Stimulated activated CD4-positive, alpha-beta T cell treated with anti-CD3 and anti-CD28 coated beads, Interleukin-4, amount 100 ng/mL, for 24 hours (primary cell): ENCODE measurements around the gene ARHGAP21.
A peak's percentile ranks its signal among the peaks of the same experiment; 100 is the strongest.
"Not testable (repeated sequence)": the region's sequence is repeated elsewhere in the genome, so short reads cannot be mapped to it uniquely, and the experiment has no call there.

Experiments
- DNase-seq: peaks from one replicate; pipeline ENCODE4 v3.0.0-alpha.2; 2020

ARHGAP21 gene

DNA sequence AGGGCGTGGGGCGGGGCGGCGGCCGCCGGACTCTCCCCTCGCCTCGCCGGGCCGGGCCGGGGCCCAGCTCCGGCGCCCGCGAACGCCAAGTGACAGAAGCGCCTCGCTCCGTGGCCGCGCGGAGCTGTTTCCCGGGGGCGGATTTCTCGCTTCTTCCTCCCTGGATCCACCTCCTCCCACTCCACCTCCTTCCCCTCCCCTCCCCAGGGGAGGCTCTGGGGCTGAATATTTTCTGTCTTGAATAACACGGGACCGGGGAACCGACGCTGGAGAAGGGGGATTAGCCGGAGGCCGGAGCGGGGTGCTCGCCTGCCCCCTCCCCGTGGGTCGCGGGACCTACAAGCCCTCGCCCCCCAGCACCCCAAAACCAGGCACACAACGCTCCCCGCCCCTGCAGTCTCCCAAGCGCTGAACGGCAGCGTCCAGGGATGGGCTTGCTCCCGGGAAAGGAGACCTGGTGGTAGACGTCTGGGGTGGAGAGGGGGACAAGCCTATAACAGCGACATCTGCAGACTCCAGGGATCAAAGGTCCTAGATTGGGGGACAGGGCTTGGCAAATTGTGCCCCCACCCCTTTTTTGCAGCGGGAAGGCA lies at the start of gene ARHGAP21:
Gene ARHGAP21, minus strand, starts transcription at position 100 of the 593 bp plus-strand sequence. CDS start 1,988 bp downstream, outside the sequence.
- DNase-seq = peak; percentile 31

DNA sequence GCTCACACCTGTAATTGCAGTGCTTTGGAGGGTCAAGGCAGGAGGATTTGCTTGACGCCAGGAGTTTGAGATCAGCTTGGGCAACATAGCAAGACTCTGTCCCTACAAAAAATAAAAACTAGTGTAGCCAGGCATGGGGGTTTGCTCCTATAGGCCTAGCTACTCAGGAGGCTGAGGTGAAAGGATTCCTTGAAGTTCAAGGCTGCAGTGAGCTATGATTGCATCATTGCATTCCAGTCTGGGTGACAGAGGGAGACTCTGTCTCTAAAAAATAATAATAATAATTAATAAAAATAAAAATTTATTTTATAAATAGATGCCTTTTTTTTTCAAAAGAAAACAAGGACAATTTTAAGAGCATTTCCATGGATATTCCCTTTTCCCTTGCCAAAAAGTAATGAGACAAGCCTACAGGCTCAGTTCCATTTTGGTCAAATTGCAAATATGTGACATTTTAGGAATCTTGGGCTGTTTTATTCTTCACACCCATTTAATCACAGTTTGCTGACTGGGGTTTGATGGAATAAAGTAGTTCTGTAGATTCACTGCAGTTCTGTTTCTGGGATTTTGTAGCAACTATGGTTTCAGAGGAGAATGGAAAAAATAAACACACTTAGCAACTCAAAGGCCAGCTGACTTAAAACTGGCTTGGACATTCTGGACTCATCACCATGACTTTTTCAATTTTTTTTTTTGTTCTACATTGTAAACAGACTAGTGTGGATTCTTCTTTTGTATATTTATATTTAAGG lies 48.4 kb upstream of the ARHGAP21 start:
- DNase-seq = no peak

DNA sequence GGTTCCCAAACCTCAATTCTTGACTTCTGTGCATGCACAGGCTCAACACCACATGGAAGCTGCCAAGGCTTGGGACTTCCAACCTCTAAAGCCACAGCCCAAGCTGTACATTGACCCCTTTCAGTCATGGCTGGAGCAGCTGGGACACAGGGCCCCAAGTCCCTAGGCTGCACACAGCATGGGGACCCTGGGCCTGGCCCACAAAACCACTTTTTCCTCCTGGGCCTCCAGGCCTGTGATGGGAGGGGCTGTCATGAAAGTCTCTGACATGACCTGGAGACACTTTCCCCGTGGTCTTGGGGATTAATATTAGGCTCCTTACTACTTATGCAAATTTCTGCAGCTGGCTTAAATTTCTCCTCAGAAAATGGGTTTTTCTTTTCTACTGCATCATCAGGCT lies 41.3 kb upstream of the ARHGAP21 start:
- DNase-seq = not testable (repeated sequence)

DNA sequence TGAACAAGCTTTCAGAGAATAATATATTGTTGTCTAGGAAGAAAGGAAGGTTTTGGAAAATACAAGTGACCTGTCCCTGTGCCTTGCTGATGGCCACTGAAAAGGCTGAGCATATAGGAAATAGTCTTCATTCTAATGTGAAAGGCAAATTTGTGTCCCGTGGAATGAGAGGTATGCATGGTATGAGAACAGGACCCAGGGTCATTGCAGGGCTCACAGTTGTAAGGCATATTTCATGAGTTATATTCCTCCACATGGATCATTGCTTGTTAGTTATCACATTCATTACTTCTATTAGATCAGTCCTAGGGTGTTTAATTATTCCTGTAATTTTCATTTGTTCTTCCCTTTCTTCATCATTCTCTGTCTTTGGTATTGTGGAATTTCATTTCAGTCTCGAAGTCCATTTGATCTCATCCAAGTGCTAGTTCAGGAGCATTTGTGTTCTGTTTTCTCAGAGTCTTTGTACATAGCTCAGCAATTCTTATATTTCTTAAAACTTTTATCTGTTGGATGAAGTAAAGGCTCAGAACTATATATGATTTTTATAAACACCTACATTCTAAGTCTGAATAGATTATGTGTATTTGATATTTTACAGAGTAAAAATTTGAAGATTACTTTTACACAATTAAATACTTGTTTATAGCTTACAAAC lies 39.4 kb upstream of the ARHGAP21 start:
- no peak for DNase-seq

DNA sequence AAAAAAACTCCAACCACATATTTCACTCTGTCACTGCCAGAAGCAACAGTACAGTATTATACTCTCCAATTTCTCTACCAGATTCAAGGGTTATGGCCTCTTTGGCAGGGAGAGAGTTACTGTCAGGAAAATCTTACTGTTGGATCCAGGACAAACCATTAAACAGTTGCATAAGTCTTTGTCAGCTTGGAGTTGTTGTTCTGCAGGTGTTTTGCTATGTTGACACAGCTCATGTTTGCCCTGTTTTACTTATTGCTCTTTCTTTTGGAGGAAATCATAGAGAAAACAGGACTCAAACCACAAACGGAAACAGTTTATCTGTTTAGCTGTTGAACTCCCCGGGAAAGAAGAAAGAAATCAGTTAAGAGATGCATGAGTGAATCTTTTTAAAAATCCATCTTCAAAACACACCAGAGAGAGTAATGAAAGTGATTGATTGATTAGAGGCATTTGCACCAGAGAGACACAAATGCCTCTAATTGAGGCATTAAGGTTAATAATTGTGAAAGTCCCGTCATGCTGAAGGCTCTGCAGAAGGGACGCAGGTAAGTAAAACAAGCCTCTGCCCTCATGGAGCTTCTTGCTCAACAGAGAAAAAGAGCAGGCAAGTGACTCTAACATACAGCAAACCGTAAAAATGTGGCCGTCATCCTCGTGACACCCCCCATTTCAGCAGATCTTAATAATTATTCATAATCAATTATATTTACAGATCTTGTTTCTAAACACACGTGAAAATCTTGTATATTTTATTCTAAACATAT lies 38.7 kb upstream of the ARHGAP21 start:
- DNase-seq = no peak

DNA sequence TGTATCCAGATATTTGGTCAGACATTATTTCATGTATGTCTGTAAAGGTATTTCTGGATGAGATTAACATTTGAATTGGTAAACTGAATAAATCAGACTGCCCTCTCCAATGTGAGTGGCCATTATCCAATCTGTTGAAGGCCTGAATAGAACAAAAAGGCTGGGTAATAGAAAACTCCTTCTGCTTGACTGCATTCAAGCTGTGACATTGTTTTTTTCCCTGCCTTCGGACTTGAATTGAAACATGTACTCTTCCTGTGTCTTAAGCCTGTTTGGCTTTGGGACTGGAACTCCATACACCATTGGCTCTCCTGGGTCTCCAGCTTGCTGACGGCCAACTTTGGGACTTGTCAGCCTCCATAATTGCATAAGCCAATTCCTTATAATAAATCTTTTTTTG lies 36.0 kb upstream of the ARHGAP21 start:
- no peak for DNase-seq

DNA sequence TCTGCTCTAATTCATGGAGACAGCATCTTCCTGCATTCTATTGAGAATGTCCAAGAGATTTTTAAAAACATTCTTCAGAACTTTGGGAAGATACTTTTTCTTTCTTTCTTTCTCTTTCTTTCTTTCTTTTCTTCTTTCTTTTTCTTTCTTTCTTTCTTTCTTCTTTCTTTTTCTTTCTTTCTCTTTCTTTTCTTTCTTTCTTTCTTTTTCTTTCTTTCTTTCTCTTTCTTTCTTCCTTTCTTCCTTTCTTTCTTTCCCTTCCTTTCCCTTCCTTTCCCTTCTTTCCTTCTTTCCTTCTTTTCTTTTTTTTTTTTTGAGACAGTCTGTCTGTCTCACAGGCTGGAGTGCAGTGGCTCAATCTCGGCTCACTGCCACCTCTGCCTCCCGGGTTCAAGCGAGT lies 34.6 kb upstream of the ARHGAP21 start:
- DNase-seq = not testable (repeated sequence)

DNA sequence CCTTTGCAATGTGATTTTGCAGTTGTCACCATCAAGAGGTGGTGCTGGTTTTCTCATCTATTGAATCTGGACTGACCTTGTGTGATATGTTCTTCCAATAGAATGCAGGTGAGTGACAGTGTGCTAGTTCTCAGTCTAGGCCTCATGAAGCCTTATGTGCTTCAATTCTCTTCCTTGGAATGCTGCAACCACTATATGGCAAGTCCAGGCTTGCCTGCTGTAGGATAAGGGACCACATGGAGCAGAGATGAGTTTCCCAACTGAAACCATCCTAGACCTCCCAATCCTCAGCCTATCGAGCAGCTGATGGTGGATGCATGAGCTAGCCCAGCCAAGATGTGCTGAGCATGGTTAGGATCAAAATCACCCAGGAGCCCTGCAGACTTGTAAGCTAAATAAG lies 32.6 kb upstream of the ARHGAP21 start:
- no peak for DNase-seq

DNA sequence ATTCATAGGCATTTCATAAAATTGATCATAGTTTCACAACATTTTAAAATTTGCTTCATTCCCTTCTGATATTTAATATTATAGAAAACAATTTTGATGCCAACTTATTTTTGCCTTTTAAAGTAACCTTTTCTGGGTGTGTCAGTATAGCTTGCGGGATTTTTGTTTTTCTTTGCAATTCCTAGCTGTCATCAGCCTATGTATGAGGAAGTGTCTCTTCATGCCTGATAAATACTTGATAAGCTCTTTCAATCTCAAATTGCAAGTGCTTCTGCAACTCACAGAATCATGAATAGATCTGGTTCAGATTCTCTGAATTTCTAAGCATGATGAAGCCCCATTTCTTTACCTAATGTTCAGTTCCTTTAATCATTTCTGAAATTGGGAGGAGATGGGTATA lies 28.0 kb upstream of the ARHGAP21 start:
- no peak for DNase-seq

DNA sequence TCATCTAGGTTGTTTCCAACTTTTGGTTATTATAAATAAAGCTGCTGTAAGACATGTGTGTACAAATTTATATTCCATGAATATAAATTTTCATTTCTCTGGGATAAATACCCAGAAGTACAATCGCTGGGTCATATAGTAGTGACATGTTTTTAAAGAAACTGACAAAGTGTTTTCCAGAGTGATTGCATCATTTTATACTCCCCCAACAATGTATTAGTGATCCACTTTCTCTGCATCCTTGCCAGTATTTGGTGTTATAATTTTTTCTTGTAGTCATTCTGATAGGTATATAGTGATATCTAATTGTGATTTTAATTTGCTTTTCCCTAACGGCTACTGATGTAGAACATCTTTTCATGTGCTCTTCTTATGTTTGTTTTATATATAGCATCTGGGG lies 27.0 kb upstream of the ARHGAP21 start:
- no peak for DNase-seq

DNA sequence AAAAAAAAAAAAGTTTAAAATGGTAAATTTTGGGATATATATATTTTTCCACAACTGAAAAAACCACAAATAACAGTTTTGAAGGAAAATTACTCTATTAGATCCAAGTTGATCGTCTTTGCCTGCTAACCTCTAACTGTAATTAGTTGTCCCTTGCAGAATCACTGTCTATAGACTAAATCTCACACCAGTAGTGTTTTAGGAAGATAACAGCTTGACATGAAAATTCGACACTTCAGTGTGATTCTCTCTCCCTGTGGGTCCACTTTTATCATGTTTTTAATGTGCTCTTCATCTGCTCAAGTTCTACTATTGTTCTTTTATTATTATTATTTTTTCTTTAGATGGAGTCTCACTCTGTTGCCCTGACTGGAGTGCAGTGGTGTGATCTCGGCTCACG lies 24.5 kb upstream of the ARHGAP21 start:
- no peak for DNase-seq

DNA sequence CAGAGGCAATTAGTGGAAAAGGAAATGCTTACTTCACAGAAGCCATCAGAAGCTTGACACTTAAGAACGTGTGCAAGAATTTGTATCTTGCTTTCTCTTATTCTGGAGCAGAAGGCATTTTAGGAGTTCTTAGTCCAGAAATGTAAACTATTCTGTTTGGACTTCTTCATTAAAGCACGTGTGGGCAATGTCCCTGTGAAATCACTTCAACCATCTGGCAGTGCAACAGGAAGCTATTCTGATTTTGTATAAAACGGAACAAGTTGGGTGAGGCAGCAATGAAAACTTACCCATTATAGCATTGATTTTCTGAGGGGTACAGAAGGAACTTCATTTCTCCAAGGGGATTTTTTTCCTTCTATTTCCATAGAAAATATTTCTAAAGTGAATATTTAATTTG lies 21.3 kb upstream of the ARHGAP21 start:
- DNase-seq = no peak

DNA sequence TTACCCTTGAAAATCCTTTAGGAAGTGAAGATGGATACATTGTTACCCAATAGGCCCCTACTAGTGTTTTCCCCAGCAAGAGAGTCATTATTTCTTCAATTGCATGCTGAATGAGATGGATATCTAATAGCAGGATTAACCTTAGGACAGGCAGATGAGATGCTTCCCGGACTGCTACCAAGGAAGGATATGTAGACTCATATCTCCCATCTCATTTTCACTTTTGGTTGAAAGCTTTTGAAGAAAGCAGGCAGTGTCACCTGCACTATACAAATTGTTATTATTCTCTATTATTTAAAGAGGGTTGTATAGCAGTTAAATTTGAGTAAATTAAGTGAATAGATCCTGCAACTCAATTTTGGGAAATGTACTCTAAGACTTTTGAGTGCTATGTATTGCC lies 17.0 kb upstream of the ARHGAP21 start:
- DNase-seq = no peak

DNA sequence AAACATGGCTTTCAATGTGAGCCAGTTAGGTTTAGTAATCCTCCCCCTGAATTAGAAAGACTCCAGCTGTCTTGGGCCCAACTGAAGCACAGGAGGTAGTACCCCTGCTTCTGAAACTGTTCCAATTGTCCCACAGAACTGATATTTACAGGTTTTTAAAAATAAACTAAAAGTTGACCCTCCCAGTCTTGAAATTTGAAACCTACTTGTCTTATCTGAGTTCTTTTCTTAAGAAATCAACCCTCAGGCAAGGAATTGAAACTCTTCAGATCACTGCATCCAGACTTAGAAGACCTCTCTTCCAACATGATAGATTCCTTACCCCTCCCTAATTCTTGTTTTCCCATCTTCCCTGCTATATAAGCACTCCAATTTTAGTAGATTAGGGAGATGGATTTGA lies 13.3 kb upstream of the ARHGAP21 start:
- no peak for DNase-seq

DNA sequence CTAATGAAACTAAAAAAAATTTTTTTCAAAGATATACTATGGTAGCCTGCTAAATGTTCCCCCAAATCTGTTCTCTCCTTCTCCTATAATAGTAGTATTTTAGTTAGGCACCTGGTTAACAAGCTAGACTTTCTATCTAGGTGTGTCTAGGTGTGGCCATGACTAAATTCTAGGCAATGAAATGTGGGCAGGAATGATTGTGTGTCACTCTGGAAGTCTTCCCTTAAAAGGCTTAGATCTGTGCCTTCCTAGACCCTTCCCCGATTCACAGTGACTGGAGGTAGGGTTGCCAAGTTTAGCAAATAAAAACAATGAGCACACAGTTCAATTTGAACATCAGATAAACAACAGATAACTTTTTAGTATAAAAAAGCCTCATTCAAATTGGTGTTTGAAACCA lies 8.3 kb upstream of the ARHGAP21 start:
- DNase-seq = no peak

DNA sequence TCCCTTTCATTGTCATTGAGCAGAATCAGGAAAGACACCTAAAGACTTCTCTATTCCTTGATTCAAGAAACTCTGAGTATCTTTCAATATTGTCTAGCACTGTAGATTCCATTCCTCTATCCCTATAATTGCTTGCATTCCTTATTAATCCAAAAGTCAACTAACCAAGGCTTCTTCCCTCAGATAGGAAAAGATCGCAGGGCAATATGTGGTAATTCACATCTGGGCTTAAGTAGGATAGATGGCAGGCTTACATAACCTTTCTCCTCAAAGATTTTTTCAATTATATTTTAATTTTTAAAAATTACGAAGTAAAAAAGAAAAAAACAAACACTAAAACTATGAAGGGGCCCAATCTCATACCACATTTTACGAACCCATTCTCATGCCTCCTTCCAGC lies 7.1 kb upstream of the ARHGAP21 start:
- DNase-seq = no peak

DNA sequence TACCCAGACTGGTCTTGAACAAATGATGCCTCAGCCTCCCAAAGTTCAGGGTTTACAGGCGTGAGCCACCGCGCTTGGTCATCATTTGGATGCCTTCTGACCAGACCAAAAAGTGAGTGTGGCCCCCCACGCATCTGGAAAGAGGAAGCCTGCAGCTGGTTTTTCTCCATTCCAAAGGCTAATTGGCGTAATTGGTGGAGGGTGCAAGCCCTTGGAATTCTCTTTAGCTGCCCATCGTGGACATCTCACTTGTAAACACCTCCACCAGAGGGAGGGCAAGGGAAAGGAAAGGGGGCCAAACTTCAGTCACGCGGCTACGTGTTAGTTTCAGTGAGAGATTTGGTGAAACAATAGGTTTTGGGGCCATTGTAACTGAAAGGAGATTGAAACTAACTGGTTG lies 4.1 kb upstream of the ARHGAP21 start:
- no peak for DNase-seq

DNA sequence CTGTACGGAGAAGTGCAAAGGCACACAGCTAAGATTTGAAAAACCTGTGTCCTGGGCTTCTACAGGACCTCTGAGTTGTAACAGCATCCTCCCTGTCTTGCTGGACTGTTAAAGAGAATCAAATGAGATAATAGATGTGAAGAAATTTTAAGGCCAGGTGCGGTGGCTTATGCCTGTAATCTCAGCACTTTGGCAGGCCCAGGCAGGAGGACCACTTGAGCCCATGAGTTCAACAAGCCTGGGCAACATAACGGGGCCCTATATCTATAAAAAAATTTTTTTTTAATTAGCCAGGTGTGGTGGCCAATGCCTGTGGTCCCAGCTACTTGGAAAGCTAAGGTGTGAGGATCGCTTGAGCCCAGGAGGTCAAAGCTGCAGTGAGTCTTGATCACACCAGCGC lies 2.9 kb upstream of the ARHGAP21 start:
- no peak for DNase-seq

DNA sequence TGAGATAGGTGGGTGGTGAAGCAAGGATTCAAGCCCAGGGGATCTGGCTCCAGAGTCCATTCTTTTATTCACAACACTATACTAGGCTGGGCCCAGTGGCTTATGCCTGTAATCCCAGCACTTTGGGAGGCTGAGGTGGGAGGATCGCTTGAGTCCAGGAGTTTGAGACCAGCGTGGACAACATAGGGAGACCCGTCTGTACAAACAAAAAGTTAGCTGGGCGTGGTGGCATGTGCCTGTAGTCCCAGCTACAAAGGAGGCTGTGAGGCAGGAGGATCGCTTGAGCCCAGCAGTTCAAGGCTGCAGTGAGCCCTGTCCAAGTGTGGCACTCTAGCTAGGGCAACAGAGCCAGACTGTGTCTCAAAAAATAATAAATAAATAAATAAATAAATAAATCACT lies 2.3 kb upstream of the ARHGAP21 start:
- not testable (repeated sequence) for DNase-seq

DNA sequence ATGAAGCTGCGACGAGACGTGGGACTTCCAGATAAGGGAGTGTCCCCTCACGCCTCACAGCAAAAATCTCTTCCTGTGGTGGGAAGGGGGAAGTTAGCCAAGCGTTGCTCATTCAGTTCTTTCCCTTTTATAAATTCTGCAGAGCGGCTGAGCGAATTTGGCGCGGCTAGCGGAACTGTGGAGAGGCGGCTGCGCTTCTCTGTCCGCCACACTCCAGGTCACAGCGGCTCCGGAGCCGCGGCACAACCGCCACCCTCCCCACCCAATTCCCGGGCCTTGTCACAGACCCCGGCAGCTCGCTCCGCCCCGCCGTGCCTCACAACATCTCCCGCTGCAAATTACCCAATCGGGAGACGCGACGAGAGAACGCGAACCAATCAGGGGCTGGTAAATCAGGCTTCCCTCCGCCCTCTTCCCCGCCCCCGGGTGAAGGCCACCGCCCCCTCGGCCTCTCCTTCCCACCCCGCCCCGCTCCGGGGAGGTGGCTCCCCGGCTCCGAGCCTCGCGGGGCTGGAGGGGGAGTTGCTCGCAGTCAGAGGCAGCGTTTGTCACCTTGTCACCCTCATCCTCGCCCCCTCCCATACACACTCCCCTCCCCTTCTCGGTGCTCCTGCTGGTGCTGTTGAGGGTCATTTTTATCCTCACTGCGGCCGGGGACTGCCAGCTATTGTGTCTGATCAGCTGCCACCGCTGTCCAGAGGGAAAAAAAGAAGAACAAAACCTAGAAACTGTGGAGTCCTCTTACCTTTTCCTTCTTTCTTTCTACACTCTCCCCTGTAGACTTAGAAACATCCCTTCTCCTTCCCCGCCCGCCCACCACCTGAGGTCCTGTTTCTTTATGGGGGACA lies 918 bp upstream of the ARHGAP21 start:
- DNase-seq = peak; percentile 96

DNA sequence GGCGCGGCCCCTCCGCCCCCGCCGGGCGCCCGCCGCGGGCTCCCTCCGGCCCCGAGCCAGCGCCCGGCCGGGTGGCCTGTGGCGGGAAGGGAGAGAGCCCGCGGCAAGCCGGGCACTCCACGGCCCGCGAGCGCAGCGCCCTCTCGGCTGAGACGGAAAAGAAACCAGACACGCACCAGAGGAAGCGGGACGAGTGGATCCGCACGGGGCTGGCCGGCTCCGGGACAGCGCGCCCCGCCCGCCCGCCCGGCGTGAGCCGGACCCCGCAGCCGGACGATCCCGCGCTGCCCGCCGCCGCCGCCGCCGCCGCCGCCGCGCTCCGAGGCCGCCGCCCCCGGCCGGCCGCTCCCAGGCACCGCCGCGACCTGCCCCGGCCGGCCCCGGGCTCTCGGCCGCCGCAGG lies 300 bp downstream of the ARHGAP21 start:
- DNase-seq = no peak

DNA sequence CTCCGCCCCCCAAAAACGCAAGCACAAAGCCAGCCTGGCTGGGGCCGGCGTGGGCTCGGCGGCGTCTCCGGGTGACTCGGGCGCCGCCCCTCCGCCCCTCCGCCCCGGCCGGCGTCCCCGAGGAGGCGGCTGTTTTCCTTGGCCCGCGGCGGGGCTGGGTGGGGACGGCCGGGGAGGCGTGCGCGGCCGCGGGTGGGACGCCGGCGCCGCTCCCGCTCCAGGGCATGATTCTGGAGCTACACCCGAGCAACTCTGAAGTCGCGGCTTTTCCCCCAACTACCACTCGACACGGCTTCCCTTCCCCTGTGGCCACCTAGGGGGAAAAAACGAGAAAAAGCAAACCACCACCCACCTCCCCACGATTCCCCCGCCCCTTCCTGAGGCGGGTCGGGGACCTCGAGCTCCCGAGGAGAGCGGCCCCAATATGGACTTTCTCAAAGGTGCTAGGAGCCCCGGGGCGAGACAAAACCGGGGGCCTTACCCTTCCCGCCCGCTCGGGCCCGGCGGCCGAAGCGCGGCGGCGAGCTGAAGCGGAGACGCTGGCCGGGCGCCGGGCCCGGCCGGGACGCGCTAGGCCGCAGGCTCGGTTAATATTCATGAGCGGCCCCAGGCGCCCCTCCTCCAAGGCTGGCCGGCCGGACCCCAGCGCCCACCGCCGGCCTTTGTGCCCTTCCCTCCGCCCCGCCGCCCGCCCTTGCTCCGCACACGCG lies 856 bp downstream of the ARHGAP21 start:
- peak; percentile 45 for DNase-seq
